GM23338 (cell line): Measurements from ENCODE around the gene TCF12. TPM values are rescaled to one million over a fixed set of nuclear protein-coding genes. Genes with fewer than 3 reads are reported as not detected.

Experiments
- ATAC-seq: fragments of 200-7000 bp; cut with Tn5 transposase; 3 replicates; pipeline ENCODE4 v1.9.1; 2020
- DNase-seq: peaks from one replicate; pipeline ENCODE4 v3.0.0-alpha.2; 2015; ENCODE audit warnings: low spot score
- H2AFZ ChIP-seq: fragments of 200-600 bp; sonication (generic); 2 replicates; pipeline ENCODE4 v1.8.0; 2016; ENCODE audit warnings: antibody characterized with exemption, mild to moderate bottlenecking, moderate library complexity
- H3F3A ChIP-seq: fragments of 200-600 bp; sonication (generic); replicated peaks from 2 replicates; pipeline ENCODE4 v1.8.0; 2017; ENCODE audit warnings: antibody characterized with exemption, mixed run types, low read depth
- H3K27ac ChIP-seq: fragments of 200-600 bp; sonication (generic); 2 replicates; pipeline ENCODE4 v1.6.1; 2016; ENCODE audit warnings: low read depth
- H3K27me3 ChIP-seq: fragments of 200-600 bp; sonication (generic); 2 replicates; pipeline ENCODE4 v1.8.0; 2016; ENCODE audit warnings: mild to moderate bottlenecking, mixed run types, moderate library complexity; ENCODE audit not compliant: insufficient read depth
- H3K36me3 ChIP-seq: fragments of 200-600 bp; sonication (generic); 2 replicates; pipeline ENCODE4 v1.8.0; 2016; ENCODE audit warnings: mild to moderate bottlenecking; ENCODE audit not compliant: insufficient read depth
- H3K4me1 ChIP-seq: fragments of 200-600 bp; sonication (generic); 2 replicates; pipeline ENCODE4 v1.8.0; 2016; ENCODE audit warnings: mild to moderate bottlenecking, moderate library complexity; ENCODE audit not compliant: insufficient read depth
- H3K4me2 ChIP-seq: fragments of 200-600 bp; sonication (generic); 2 replicates; pipeline ENCODE4 v1.7.1; 2017; ENCODE audit warnings: mixed run types
- H3K4me3 ChIP-seq: fragments of 200-600 bp; sonication (generic); 2 replicates; pipeline ENCODE4 v1.6.1; 2016; ENCODE audit warnings: mixed run types
- H3K79me2 ChIP-seq: fragments of 200-600 bp; sonication (generic); replicated peaks from 2 replicates; pipeline ENCODE4 v1.8.0; 2017; ENCODE audit warnings: mild to moderate bottlenecking; ENCODE audit not compliant: insufficient read depth
- H3K9me2 ChIP-seq: fragments of 200-600 bp; sonication (generic); 2 replicates; pipeline ENCODE4 v1.8.0; 2017; ENCODE audit not compliant: insufficient read depth
- H4K20me1 ChIP-seq: fragments of 200-600 bp; sonication (generic); replicated peaks from 2 replicates; pipeline ENCODE4 v1.8.0; 2017; ENCODE audit warnings: mild to moderate bottlenecking; ENCODE audit not compliant: insufficient read depth
- H3K27ac Mint-ChIP-seq: 2 replicates; pipeline ENCODE4 v1.8.0; 2020; ENCODE audit warnings: inconsistent platforms, mild to moderate bottlenecking, moderate library complexity, mixed read lengths
- H3K27me3 Mint-ChIP-seq: 3 replicates; pipeline ENCODE4 v1.8.0; 2022; ENCODE audit warnings: low read depth, mild to moderate bottlenecking, moderate library complexity, mixed read lengths, inconsistent platforms; ENCODE audit not compliant: insufficient read depth, poor library complexity
- H3K36me3 Mint-ChIP-seq: 3 replicates; pipeline ENCODE4 v1.8.0; 2021; ENCODE audit warnings: low read depth, mild to moderate bottlenecking, inconsistent platforms, moderate library complexity, mixed read lengths
- H3K4me1 Mint-ChIP-seq: 3 replicates; pipeline ENCODE4 v1.8.0; 2020; ENCODE audit warnings: mild to moderate bottlenecking, inconsistent platforms, mixed read lengths
- H3K4me3 Mint-ChIP-seq: 3 replicates; pipeline ENCODE4 v1.8.0; 2021; ENCODE audit warnings: moderate library complexity, mild to moderate bottlenecking, inconsistent platforms, mixed read lengths
- H3K9me3 Mint-ChIP-seq: 3 replicates; pipeline ENCODE4 v1.8.0; 2020; ENCODE audit warnings: moderate library complexity, mild to moderate bottlenecking, inconsistent platforms, mixed read lengths
- CREB1 ChIP-seq: fragments of 250-450 bp; sonication (Bioruptor Pico); IDR thresholded peaks from 2 replicates; pipeline ENCODE4 v1.5.0; 2020; ENCODE audit warnings: low read depth, mild to moderate bottlenecking, moderate library complexity
- ETS1 ChIP-seq: IDR thresholded peaks from 2 replicates; pipeline ENCODE4 v1.6.1; 2016; ENCODE audit warnings: antibody characterized with exemption
- EZH2 ChIP-seq: fragments of 200-600 bp; sonication (generic); IDR thresholded peaks from one replicate; pipeline ENCODE4 v1.8.0; 2017; ENCODE audit warnings: antibody characterized with exemption, mild to moderate bottlenecking, low read depth; ENCODE audit not compliant: unreplicated experiment
- EZH2phosphoT487 ChIP-seq: fragments of 200-600 bp; sonication (generic); IDR thresholded peaks from one replicate; pipeline ENCODE4 v1.8.1; 2018; ENCODE audit warnings: antibody characterized with exemption; ENCODE audit not compliant: unreplicated experiment
- JUNB ChIP-seq: IDR thresholded peaks from one replicate; pipeline ENCODE4 v1.6.1; 2016; ENCODE audit warnings: antibody characterized with exemption; ENCODE audit not compliant: unreplicated experiment
- NANOG ChIP-seq: IDR thresholded peaks from 2 replicates; pipeline ENCODE4 v1.6.1; 2016; ENCODE audit warnings: antibody characterized with exemption, borderline replicate concordance
- POLR2AphosphoS5 ChIP-seq: IDR thresholded peaks from 2 replicates; pipeline ENCODE4 v1.6.1; 2016; ENCODE audit warnings: antibody characterized with exemption, low read depth
- STAT1 ChIP-seq: IDR thresholded peaks from one replicate; pipeline ENCODE4 v1.6.1; 2016; ENCODE audit warnings: antibody characterized with exemption; ENCODE audit not compliant: unreplicated experiment
- ZNF114 ChIP-seq: fragments of 250-450 bp; sonication (Bioruptor Pico); IDR thresholded peaks from 2 replicates; pipeline ENCODE4 v1.5.0; 2020; ENCODE audit warnings: mild to moderate bottlenecking, moderate library complexity
- ZNF331 ChIP-seq: fragments of 250-450 bp; sonication (Bioruptor Pico); IDR thresholded peaks from 2 replicates; pipeline ENCODE4 v1.5.0; 2020; ENCODE audit warnings: low read depth, mild to moderate bottlenecking, moderate library complexity
- ZNF462 ChIP-seq: fragments of 250-450 bp; sonication (Bioruptor Pico); IDR thresholded peaks from 2 replicates; pipeline ENCODE4 v1.5.0; 2020; ENCODE audit warnings: mild to moderate bottlenecking, moderate library complexity
- polyA plus RNA-seq: library from polyadenylated mRNA; unstranded; fragments of >200 nt; fragmentation: Nextera tagmentation; extraction: Ambion mirVana; gene quantifications from 2 replicates; pipeline ENCODE4 v1.2.1, GENCODE V29; 2016
- total RNA-seq: library from RNA; depleted of rRNA; stranded (reverse); fragments of >200 nt; shearing (Covaris generic); gene quantifications from 2 replicates; pipeline ENCODE4 v1.2.3, GENCODE V29; 2014
- TF ChIP-seq, protein P1 (sequence below): IDR thresholded peaks from one replicate; pipeline ENCODE4 v1.6.1; 2018; ENCODE audit warnings: antibody characterized with exemption; ENCODE audit not compliant: unreplicated experiment
- TF ChIP-seq, protein P2 (sequence below), 2 experiments: fragments of 200-600 bp in 1 of 2; sonication (generic) in 1 of 2; conservative IDR thresholded peaks; 2 replicates each; pipeline versions ENCODE4 v1.5.1 to v1.6.1; 2016 to 2017; ENCODE audit warnings: antibody characterized with exemption in 2 of 2, low read depth in 2 of 2, mild to moderate bottlenecking in 2 of 2, moderate library complexity in 1 of 2

TCF12 gene
- total and polyA plus RNA-seq, 2 experiments from 2014 or later, result 27.6 to 104 TPM

DNA sequence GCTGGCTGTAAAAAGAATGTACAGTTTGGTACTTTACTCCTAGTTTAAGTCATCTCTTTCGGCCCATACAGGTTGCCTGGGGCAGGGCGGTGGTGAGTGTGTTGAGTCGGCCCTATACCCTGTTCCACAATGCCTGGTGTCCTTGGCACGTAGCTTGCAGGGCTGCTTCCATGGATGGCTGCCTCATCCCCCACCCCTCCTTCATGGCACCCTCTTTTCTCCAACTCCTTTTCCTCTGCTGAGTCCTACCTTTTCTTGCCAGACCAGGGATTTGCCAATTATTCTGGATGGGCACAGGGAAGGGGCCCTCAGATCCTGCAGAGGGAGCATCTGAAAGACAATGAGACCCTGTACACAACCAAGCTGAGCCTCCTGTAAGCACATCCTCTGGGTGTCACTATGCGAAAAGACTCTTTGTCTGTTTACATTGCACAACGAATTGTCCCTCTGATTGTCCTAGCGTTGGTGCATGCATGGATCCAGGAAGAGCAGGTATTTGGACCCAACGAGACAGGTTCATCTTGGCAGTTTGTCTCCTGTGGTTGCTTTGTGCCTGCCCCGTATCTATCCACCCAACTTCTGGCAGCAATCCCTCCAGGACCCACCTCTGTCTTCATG, 384.3 kb downstream of the TCF12 start:
- peaks cover 28% of the 10 kb centered on the region for H3K4me1 Mint-ChIP-seq
- H3K27me3 Mint-ChIP-seq, result peaks cover 27% of the 10 kb centered on the region
- Histone ChIP-seq H4K20me1 (no peaks in the 10 kb centered on the region), H3K36me3 (no peaks in the 10 kb centered on the region), H3K79me2 (no peaks in the 10 kb centered on the region), H3K27me3 (no peaks in the 10 kb centered on the region), H3K4me2 (no peak overlapping the region), H3K4me3 (no peak overlapping the region), H3F3A (0 out of 2 replicates have a peak, but pooled peaks cover 6% of the 10 kb centered on the region), H3K4me1 (peaks cover 13% of the 10 kb centered on the region), H2AFZ (no peak overlapping the region), H3K27ac (no peak overlapping the region), H3K9me2 (no peaks in the 10 kb centered on the region; the same call in 1 of the 2 replicates)
- H3K4me3 Mint-ChIP-seq, result no peak overlapping the region
- no peaks in the 10 kb centered on the region for H3K36me3 Mint-ChIP-seq
- ATAC-seq (no peak), DNase-seq (no peak)
- TF ChIP-seq CREB1 (CRISPR knock-in tag), result no peak
- TF ChIP-seq ZNF462 (CRISPR knock-in tag), result no peak
- TF ChIP-seq ZNF331 (CRISPR knock-in tag), result no peak
- TF ChIP-seq, protein P1, sequence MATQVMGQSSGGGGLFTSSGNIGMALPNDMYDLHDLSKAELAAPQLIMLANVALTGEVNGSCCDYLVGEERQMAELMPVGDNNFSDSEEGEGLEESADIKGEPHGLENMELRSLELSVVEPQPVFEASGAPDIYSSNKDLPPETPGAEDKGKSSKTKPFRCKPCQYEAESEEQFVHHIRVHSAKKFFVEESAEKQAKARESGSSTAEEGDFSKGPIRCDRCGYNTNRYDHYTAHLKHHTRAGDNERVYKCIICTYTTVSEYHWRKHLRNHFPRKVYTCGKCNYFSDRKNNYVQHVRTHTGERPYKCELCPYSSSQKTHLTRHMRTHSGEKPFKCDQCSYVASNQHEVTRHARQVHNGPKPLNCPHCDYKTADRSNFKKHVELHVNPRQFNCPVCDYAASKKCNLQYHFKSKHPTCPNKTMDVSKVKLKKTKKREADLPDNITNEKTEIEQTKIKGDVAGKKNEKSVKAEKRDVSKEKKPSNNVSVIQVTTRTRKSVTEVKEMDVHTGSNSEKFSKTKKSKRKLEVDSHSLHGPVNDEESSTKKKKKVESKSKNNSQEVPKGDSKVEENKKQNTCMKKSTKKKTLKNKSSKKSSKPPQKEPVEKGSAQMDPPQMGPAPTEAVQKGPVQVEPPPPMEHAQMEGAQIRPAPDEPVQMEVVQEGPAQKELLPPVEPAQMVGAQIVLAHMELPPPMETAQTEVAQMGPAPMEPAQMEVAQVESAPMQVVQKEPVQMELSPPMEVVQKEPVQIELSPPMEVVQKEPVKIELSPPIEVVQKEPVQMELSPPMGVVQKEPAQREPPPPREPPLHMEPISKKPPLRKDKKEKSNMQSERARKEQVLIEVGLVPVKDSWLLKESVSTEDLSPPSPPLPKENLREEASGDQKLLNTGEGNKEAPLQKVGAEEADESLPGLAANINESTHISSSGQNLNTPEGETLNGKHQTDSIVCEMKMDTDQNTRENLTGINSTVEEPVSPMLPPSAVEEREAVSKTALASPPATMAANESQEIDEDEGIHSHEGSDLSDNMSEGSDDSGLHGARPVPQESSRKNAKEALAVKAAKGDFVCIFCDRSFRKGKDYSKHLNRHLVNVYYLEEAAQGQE, result no peak
- no peak for TF ChIP-seq NANOG
- no peak for TF ChIP-seq ETS1
- no peak for TF ChIP-seq EZH2phosphoT487
- TF ChIP-seq, protein P2, sequence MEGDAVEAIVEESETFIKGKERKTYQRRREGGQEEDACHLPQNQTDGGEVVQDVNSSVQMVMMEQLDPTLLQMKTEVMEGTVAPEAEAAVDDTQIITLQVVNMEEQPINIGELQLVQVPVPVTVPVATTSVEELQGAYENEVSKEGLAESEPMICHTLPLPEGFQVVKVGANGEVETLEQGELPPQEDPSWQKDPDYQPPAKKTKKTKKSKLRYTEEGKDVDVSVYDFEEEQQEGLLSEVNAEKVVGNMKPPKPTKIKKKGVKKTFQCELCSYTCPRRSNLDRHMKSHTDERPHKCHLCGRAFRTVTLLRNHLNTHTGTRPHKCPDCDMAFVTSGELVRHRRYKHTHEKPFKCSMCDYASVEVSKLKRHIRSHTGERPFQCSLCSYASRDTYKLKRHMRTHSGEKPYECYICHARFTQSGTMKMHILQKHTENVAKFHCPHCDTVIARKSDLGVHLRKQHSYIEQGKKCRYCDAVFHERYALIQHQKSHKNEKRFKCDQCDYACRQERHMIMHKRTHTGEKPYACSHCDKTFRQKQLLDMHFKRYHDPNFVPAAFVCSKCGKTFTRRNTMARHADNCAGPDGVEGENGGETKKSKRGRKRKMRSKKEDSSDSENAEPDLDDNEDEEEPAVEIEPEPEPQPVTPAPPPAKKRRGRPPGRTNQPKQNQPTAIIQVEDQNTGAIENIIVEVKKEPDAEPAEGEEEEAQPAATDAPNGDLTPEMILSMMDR (conservative IDR thresholded peaks at IDR 0.05; ENCODE audit: low read depth in 2 of 2), result no peak
- no peak for TF ChIP-seq EZH2
- no peak for TF ChIP-seq JUNB
- TF ChIP-seq POLR2AphosphoS5, result no peak
- TF ChIP-seq ZNF114, result no peak
- TF ChIP-seq STAT1, result no peak
- H3K9me3 Mint-ChIP-seq, result no peaks in the 10 kb centered on the region; the same call in 2 of the 3 replicates
- H3K27ac Mint-ChIP-seq, result no peak overlapping the region
